Measurements from ENCODE around the gene TBC1D10B. TPM values are rescaled to one million over a fixed set of nuclear protein-coding genes. Genes with fewer than 3 reads are reported as not detected.

Gene TBC1D10B
- total and polyA plus RNA-seq, 9 of the 15 experiments (the other 6 are each of a cell fraction or from before 2014, with no cell fraction given) = 2.2 to 55.4 (median 17.5) TPM

- no peak for TF ChIP-seq E2F8 (IDR thresholded peaks at IDR 0.05; ENCODE audit: low read depth, partially characterized antibody)
- 0 out of 2 replicates have a peak, but pooled peaks have one; percentile 35 for TF ChIP-seq BCOR (IDR thresholded peaks at IDR 0.05)
- TF ChIP-seq SMAD1 (IDR thresholded peaks at IDR 0.05; ENCODE audit: low read depth, low read length, partially characterized antibody) = peak; percentile 42
- TF ChIP-seq, protein P1, sequence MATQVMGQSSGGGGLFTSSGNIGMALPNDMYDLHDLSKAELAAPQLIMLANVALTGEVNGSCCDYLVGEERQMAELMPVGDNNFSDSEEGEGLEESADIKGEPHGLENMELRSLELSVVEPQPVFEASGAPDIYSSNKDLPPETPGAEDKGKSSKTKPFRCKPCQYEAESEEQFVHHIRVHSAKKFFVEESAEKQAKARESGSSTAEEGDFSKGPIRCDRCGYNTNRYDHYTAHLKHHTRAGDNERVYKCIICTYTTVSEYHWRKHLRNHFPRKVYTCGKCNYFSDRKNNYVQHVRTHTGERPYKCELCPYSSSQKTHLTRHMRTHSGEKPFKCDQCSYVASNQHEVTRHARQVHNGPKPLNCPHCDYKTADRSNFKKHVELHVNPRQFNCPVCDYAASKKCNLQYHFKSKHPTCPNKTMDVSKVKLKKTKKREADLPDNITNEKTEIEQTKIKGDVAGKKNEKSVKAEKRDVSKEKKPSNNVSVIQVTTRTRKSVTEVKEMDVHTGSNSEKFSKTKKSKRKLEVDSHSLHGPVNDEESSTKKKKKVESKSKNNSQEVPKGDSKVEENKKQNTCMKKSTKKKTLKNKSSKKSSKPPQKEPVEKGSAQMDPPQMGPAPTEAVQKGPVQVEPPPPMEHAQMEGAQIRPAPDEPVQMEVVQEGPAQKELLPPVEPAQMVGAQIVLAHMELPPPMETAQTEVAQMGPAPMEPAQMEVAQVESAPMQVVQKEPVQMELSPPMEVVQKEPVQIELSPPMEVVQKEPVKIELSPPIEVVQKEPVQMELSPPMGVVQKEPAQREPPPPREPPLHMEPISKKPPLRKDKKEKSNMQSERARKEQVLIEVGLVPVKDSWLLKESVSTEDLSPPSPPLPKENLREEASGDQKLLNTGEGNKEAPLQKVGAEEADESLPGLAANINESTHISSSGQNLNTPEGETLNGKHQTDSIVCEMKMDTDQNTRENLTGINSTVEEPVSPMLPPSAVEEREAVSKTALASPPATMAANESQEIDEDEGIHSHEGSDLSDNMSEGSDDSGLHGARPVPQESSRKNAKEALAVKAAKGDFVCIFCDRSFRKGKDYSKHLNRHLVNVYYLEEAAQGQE (IDR thresholded peaks at IDR 0.05; ENCODE audit: borderline replicate concordance) = peak; percentile 85
- TF ChIP-seq, protein P1 (CRISPR knock-in tag; IDR thresholded peaks at IDR 0.05; ENCODE audit: low read depth) = no peak
- peak; percentile 32; the same call in 1 of the 2 replicates for TF ChIP-seq NCOR1 (IDR thresholded peaks at IDR 0.05)
- TF ChIP-seq RB1 (IDR thresholded peaks at IDR 0.05; ENCODE audit: low read depth) = 0 out of 2 replicates have a peak, but pooled peaks have one; percentile 42
- TF ChIP-seq MEF2A (IDR thresholded peaks at IDR 0.05; ENCODE audit: control insufficient read depth, low read depth, low read length) = peak; percentile 39; the same call in 1 of the 2 replicates
- TF ChIP-seq CBX3 (IDR thresholded peaks at IDR 0.05; ENCODE audit: borderline replicate concordance in 1 of 2, low read length in 2 of 2) = peak in 1 of 2 experiments; percentile 45; a peak in 1 of 3 replicates
- TF ChIP-seq STAT6 (CRISPR knock-in tag; IDR thresholded peaks at IDR 0.05) = 0 out of 2 replicates have a peak, but pooled peaks have one; percentile 48
- no peak for TF ChIP-seq KLF10 (CRISPR knock-in tag; IDR thresholded peaks at IDR 0.05)
- TF ChIP-seq CBX1 (IDR thresholded peaks at IDR 0.05; ENCODE audit: low read depth) = peak; percentile 20; the same call in 1 of the 2 replicates
These were observed 39.1 kb upstream of the TBC1D10B start (continued) for GRCh38 chr16:30409125-30410060.

Measured in K562 (cell line).